Hepatocyte (in vitro differentiated cells): ENCODE measurements around the gene PHF12.

Source experiments
- EZH2phosphoT487 ChIP-seq: fragments of 200-600 bp; sonication (generic); IDR thresholded peaks from one replicate; pipeline ENCODE4 v1.6.1; 2018; ENCODE audit warnings: antibody characterized with exemption, mild to moderate bottlenecking, low read depth, moderate library complexity; ENCODE audit not compliant: unreplicated experiment, severe bottlenecking
- TF ChIP-seq, protein P1 (sequence below): fragments of 200-600 bp; sonication (generic); IDR thresholded peaks from 2 replicates; pipeline ENCODE4 v1.5.1; 2016; ENCODE audit warnings: antibody characterized with exemption, mild to moderate bottlenecking; ENCODE audit not compliant: poor library complexity

DNA sequence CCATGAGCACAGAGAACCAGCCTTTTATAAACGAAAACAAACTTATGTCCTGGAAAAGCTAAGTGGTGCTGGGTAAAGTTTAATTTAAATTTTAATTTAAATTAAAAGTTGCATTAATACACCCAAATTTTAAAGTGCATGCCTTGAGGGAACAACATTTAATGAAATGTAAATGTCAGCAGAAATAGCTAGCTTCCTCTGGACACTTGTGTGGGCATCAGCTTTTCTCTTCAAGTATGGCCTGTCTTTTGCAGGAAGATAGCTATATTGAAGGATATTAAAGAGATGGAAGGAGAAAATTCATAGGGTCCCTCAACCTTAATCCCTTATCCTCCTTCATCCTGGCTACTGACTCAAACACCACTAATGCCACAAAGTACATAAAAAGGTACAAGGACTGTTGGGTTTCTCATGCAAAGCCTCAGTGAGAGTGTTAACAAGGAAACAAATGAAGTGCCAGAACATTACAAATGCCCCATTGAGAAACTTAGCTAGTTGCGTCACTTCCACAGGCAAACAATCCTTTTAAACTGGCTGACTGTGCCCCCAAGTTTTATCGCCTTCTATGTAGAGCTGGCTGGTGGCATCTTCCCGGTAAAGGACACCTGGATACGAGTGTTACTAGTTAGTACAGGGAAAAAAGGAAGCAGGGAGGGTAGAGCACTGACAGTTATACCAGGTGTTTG lies 14.1 kb downstream of the PHF12 start:
- TF ChIP-seq, protein P1, sequence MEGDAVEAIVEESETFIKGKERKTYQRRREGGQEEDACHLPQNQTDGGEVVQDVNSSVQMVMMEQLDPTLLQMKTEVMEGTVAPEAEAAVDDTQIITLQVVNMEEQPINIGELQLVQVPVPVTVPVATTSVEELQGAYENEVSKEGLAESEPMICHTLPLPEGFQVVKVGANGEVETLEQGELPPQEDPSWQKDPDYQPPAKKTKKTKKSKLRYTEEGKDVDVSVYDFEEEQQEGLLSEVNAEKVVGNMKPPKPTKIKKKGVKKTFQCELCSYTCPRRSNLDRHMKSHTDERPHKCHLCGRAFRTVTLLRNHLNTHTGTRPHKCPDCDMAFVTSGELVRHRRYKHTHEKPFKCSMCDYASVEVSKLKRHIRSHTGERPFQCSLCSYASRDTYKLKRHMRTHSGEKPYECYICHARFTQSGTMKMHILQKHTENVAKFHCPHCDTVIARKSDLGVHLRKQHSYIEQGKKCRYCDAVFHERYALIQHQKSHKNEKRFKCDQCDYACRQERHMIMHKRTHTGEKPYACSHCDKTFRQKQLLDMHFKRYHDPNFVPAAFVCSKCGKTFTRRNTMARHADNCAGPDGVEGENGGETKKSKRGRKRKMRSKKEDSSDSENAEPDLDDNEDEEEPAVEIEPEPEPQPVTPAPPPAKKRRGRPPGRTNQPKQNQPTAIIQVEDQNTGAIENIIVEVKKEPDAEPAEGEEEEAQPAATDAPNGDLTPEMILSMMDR = no peak
- TF ChIP-seq EZH2phosphoT487 = no peak
